Endometrial microvascular endothelial cells (primary cell): ENCODE results near the gene SLC1A6. TPM values are rescaled to one million over a fixed set of nuclear protein-coding genes. Genes with fewer than 3 reads are reported as not detected.
"Not testable (repeated sequence)": the region's sequence is repeated elsewhere in the genome, so short reads cannot be mapped to it uniquely, and the experiment has no call there.

Source experiments
- in situ Hi-C: cut with HindIII; loops from 2 replicates; pipeline ENCODE4 v1.10.0; 2017; ENCODE audit warnings: low sequenced_read_pairs, low pct_unique_long_range_greater_than_20kb; ENCODE audit errors: inconsistent ontology term
- total RNA-seq: library from RNA; depleted of rRNA; stranded (reverse); fragments of >200 nt; gene quantifications from one replicate; pipeline ENCODE4 v1.2.3, GENCODE V29; 2015; ENCODE audit errors: inconsistent ontology term

SLC1A6 gene
- total RNA-seq, 1 donor from 2014 or later = not detected

DNA sequence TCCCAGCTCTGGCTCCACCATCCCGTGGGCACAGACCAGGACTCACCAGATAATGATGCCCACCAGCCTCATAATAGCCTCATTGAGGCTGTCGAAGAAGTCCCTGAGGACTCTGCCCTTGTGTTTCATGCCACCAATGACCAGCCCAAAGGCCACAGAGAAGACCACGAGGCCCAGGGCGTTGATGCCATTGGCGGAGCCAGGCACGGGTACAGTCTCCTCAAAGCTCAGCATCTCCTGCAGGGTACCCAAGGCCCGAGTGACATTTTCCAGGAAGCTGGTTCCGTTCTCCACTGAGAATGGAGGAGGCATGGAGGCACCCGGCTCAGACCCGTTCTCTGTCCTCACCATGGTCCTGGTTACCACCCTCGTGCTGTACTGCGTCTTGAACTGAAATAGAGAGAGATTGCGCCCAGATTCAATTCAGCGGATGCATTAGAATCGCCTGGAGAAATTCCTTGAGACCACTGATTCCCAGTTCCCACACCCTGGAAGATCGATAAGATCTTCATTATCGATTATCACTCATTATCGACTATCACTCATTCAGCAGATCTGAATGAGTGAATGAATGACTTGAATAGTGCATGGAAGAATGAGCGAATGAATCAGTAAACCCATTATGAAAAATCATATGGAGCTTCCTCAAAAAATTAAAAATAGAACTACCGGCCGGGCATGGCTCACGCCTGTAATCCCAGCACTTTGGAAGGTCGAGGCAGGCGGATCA is 17.5 kb downstream of the SLC1A6 start:
- in situ Hi-C loops = no loop called here

GRCh38 chr19:14959263-14959662 is 20.4 kb downstream of the SLC1A6 start:
- in situ Hi-C loops = no loop called here

- in situ Hi-C loops = no loop called here
Measured at GRCh38 chr19:14957464-14957863, 22.2 kb downstream of the SLC1A6 start.

- in situ Hi-C loops = no loop called here
Measured at GRCh38 chr19:14954071-14954655, 25.5 kb downstream of the SLC1A6 start.

DNA sequence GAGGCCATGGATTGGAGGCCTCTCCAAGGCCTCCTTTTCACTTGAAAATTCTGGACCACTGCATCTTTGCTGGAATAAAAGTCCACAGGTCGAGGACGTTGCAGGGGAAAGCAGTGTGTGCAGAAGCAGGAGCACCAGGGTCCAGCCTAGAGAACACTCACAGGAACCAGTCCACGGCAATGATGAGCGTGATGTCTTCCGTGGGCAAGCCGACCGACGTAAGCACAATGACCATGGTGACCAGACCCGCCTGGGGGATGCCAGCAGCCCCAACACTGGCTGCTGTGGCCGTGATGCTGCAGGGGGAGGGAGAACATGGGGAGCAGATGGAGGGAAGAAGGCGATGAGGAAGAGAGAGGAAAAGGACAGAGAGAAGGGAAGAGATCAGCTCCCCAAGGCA is 26.9 kb downstream of the SLC1A6 start:
- in situ Hi-C loops = no loop called here

GRCh38 chr19:14950421-14950820 is 29.2 kb downstream of the SLC1A6 start:
- in situ Hi-C loops = no loop called here

- in situ Hi-C loops = no loop called here
Measured at GRCh38 chr19:14949876-14950275, 29.8 kb downstream of the SLC1A6 start.

- in situ Hi-C loops = not testable (repeated sequence)
Measured at GRCh38 chr19:14949413-14949812, 30.3 kb downstream of the SLC1A6 start.

- in situ Hi-C loops = no loop called here
Measured at GRCh38 chr19:14944456-14944855, 35.2 kb downstream of the SLC1A6 start.

- in situ Hi-C loops = no loop called here
Measured at GRCh38 chr19:14943601-14944000, 36.1 kb downstream of the SLC1A6 start.

DNA sequence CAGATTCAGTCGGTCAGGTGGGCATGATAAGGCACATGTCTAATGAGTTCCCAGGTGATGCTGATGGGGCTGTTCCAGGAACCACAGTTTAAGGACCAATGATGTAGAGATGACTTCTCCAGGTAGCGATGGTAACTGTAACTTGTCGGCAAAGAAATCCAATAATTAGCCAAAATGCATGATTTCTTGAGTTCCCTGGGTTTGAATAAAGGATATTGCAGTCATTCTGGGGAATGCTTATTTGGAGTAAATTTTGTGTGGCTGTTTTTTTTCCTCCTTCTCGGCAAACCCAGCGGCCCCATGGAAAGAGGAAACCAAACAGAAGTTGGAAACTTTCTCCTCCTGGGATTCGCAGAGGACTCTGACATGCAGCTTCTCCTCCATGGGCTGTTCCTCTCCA is 38.5 kb downstream of the SLC1A6 start, which contains the start of gene OR7C2:
Gene OR7C2 (plus strand): TSS at position 301 of the 400 bp plus-strand sequence. CDS start 0 bp downstream, at position 301.
- in situ Hi-C loops = no loop called here

GRCh38 chr19:14940266-14940665 is 39.4 kb downstream of the SLC1A6 start:
- in situ Hi-C loops = no loop called here

GRCh38 chr19:14933506-14933905 is 46.2 kb downstream of the SLC1A6 start:
- in situ Hi-C loops = no loop called here

- in situ Hi-C loops = no loop called here
Measured at GRCh38 chr19:14916848-14917247, 62.8 kb downstream of the SLC1A6 start.

DNA sequence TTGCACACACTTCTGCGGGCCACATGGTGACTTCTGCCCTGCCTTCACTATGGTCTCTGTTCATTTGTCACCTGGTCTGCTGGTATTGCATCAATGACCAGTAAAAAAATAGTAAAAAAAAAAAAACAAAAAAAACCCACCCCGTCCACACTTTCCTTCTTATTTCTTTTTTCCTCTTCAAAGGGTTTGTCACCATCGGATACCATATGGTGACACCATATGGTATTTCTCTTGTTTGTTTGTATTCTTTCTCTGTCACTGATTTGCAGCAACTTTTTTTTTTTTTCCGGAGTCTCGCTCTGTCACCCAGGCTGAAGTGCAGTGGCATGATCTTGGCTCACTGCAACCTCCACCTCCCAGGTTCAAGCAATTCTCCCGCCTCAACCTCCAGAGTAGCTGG is 64.5 kb downstream of the SLC1A6 start:
- in situ Hi-C loops = no loop called here

DNA sequence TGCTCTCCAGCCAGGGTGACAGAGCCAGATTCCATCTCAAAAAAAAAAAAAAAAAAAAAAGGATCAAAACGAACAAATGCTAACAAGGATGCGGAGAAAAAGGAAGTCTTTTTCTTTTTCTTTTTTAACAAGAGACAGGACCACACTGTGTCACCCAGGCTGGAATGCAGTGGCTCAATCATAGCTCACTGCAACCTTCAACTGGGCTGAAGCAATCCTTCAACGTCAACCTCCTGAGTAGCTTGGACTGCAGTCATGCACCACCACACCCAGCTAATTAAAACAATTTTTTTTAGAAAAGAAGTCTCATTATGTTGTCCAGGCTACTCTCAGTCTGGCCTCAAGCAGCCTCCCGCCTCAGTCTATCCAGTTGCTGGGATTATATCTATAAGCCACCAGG is 73.0 kb downstream of the SLC1A6 start:
- in situ Hi-C loops = no loop called here

DNA sequence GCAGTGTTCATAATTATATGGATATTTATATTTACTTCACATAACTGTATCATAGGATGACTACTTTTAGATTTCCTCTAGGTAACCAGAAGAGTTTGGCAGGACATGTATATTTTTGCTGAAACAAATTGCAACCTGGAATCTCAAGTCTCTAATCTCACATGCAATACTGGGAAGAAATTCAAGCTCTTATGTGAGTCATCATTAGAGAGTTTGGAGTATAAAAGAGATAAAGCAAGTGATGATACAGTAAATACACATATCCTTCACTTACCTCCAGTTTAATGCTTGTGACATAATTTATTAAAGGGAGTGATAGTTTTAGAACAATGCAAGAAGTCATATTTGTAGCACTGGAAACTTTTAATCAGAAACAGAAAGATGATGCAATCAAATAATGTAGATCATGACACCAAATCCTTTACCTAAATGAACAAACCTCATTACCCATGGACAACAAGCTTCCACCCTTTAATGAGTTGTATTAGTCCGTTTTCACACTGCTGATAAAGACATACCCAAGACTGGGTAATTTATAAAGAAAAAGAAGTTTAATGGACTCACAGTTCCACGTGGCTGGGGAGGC is 77.9 kb downstream of the SLC1A6 start:
- in situ Hi-C loops = no loop called here
